ENCODE data around the gene PHC2. TPM values are rescaled to one million over a fixed set of nuclear protein-coding genes. Genes with fewer than 3 reads are reported as not detected.

Gene PHC2
- polyA plus RNA-seq, 1 donor (not counting 4 experiments of a cell fraction or from before 2014, with no cell fraction given), result 51.7 TPM

DNA sequence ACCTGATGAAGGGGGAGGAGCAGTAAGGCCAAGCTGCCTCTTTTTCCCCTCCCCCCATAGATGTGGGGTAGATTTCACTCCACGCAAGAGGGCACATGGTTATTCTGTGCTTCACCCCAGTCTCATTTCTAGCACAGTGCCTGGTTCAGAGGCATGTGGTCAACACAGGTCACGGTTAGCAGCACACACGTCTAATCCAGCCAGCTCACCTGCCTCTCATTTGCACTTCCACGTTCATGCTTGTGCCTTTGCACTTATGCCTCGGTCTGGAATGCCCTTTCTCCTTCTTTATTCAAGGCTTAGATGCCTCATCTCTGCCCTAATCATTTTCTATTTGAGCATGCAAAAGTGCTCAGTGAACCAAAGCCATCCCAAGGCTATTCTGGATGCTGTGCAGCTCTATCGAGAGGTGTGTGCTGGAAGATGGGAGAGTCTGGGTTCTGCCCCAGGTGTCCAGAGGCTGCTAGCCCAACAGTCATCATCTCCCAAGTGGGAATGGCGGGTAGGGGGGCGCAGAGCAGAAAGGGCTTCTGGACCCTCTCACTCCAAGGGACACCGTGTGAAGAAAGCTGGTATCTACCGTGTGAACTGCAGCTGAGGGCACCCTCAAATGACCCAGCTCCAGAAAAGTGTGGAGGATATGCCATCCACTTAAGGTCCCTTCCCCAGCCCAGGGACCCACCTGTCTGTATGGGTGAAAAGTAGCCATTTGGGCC is 107.9 kb downstream of the PHC2 start:
- Histone ChIP-seq H3K36me3 (ENCODE audit: control insufficient read depth in 2 of 2, extremely low read depth in 1 of 2, insufficient read depth in 2 of 2, low read length in 2 of 2) (peaks cover 43 to 47% of the 10 kb centered on the region in 2 experiments), H3K9me1 (ENCODE audit: control insufficient read depth, extremely low read depth, insufficient read depth, low read length) (no peaks in the 10 kb centered on the region), H4K20me1 (ENCODE audit: control insufficient read depth, extremely low read depth, insufficient read depth, low read length) (peaks cover 29% of the 10 kb centered on the region), H3K27me3 (ENCODE audit: control insufficient read depth, extremely low read depth, insufficient read depth, low read length) (no peaks in the 10 kb centered on the region), H3K9ac (ENCODE audit: control insufficient read depth, extremely low read depth, insufficient read depth, low read length) (no peak overlapping the region), H3K79me2 (ENCODE audit: control insufficient read depth, insufficient read depth, low read length) (peaks cover 2% of the 10 kb centered on the region), H3K4me3 (ENCODE audit: control insufficient read depth in 2 of 3, extremely low read depth in 1 of 3, insufficient read depth in 2 of 3, low read depth in 1 of 3, low read length in 3 of 3) (no peak overlapping the region), H3K4me2 (ENCODE audit: control insufficient read depth, extremely low read depth, insufficient read depth, low read depth, low read length) (no peak overlapping the region), H3K27ac (ENCODE audit: control insufficient read depth, insufficient read depth, low read length) (no peak overlapping the region), H2AFZ (ENCODE audit: control insufficient read depth, low read length) (no peak overlapping the region), H3K9me3 (ENCODE audit: control insufficient read depth, low read depth, low read length) (no peaks in the 10 kb centered on the region), H3K4me1 (ENCODE audit: control insufficient read depth, extremely low read depth, insufficient read depth, low read length) (peaks cover 7% of the 10 kb centered on the region)
- dilution Hi-C loops (cut with MboI; ENCODE audit: extremely low pct_ligation_motif_present, low sequenced_read_pairs), result no loop called here
- DNase-seq (ENCODE audit: low read depth, low spot score) (no peak), FAIRE-seq (no peak)
- no peak for TF ChIP-seq EZH2 (IDR thresholded peaks at IDR 0.05; ENCODE audit: low read length)
- TF ChIP-seq, protein P1, sequence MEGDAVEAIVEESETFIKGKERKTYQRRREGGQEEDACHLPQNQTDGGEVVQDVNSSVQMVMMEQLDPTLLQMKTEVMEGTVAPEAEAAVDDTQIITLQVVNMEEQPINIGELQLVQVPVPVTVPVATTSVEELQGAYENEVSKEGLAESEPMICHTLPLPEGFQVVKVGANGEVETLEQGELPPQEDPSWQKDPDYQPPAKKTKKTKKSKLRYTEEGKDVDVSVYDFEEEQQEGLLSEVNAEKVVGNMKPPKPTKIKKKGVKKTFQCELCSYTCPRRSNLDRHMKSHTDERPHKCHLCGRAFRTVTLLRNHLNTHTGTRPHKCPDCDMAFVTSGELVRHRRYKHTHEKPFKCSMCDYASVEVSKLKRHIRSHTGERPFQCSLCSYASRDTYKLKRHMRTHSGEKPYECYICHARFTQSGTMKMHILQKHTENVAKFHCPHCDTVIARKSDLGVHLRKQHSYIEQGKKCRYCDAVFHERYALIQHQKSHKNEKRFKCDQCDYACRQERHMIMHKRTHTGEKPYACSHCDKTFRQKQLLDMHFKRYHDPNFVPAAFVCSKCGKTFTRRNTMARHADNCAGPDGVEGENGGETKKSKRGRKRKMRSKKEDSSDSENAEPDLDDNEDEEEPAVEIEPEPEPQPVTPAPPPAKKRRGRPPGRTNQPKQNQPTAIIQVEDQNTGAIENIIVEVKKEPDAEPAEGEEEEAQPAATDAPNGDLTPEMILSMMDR (optimal IDR thresholded peaks at IDR 0.05 in 1 of 3, IDR thresholded peaks at IDR 0.05 in 1 of 3, conservative IDR thresholded peaks at IDR 0.05 in 1 of 3; ENCODE audit: extremely low read depth in 1 of 3, insufficient read depth in 2 of 3, low read length in 3 of 3), result no peak

DNA sequence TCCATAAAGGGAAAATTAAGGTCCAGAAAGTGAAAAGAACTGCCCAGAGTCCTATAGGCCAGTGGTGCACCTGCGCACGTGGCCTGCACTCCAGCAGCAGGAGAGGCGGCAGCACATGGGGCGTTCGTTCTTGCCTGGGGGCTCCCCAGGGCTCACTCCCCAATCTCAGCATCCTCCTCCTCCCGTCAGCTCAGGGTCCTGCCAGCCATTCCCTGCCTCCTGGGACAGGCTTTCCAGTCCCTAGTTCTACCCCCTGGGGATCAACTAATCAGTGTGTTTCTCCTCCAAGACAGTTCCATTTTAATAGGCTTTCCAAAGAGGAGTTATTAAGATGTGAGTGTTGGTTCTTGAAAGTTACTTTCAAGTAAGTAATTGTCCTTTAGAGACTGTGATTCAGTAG is 108.8 kb downstream of the PHC2 start:
- H3K27me3 ChIP-seq (ENCODE audit: control insufficient read depth, extremely low read depth, insufficient read depth, low read length), result no peaks in the 10 kb centered on the region
- FAIRE-seq (no peak), DNase-seq (ENCODE audit: low read depth, low spot score) (no peak)
- dilution Hi-C loops (cut with MboI; ENCODE audit: extremely low pct_ligation_motif_present, low sequenced_read_pairs), result no loop called here
- H3K9me3 ChIP-seq (ENCODE audit: control insufficient read depth, low read depth, low read length), result no peaks in the 10 kb centered on the region
- no peak overlapping the region for H3K4me3 ChIP-seq (ENCODE audit: control insufficient read depth in 2 of 3, extremely low read depth in 1 of 3, insufficient read depth in 2 of 3, low read depth in 1 of 3, low read length in 3 of 3)
- no peak overlapping the region for H3K27ac ChIP-seq (ENCODE audit: control insufficient read depth, insufficient read depth, low read length)
- peaks cover 2% of the 10 kb centered on the region for H3K79me2 ChIP-seq (ENCODE audit: control insufficient read depth, insufficient read depth, low read length)
- peaks cover 41 to 42% of the 10 kb centered on the region in 2 experiments for H3K36me3 ChIP-seq (ENCODE audit: control insufficient read depth in 2 of 2, extremely low read depth in 1 of 2, insufficient read depth in 2 of 2, low read length in 2 of 2)
- no peak overlapping the region for H3K4me2 ChIP-seq (ENCODE audit: control insufficient read depth, extremely low read depth, insufficient read depth, low read depth, low read length)
- H3K9ac ChIP-seq (ENCODE audit: control insufficient read depth, extremely low read depth, insufficient read depth, low read length), result no peak overlapping the region
- TF ChIP-seq EZH2 (IDR thresholded peaks at IDR 0.05; ENCODE audit: low read length), result no peak
- TF ChIP-seq, protein P1 (optimal IDR thresholded peaks at IDR 0.05 in 1 of 3, IDR thresholded peaks at IDR 0.05 in 1 of 3, conservative IDR thresholded peaks at IDR 0.05 in 1 of 3; ENCODE audit: extremely low read depth in 1 of 3, insufficient read depth in 2 of 3, low read length in 3 of 3), result no peak
- H2AFZ ChIP-seq (ENCODE audit: control insufficient read depth, low read length), result no peak overlapping the region
- no peaks in the 10 kb centered on the region for H3K4me1 ChIP-seq (ENCODE audit: control insufficient read depth, extremely low read depth, insufficient read depth, low read length)
- H3K9me1 ChIP-seq (ENCODE audit: control insufficient read depth, extremely low read depth, insufficient read depth, low read length), result no peaks in the 10 kb centered on the region
- peaks cover 25% of the 10 kb centered on the region for H4K20me1 ChIP-seq (ENCODE audit: control insufficient read depth, extremely low read depth, insufficient read depth, low read length)
